ENCODE data around the gene MEIS1.

Gene MEIS1

GRCh38 chr2:66534461-66534860, 99.5 kb downstream of the MEIS1 start:
- DNase-seq (ENCODE audit: low read depth, low spot score) = no peak

GRCh38 chr2:66535574-66536289, 100.8 kb downstream of the MEIS1 start:
- no peak for DNase-seq (ENCODE audit: low read depth, low spot score)

- DNase-seq (ENCODE audit: low read depth, low spot score) = no peak
Observed at GRCh38 chr2:66536290-66536673, 101.4 kb downstream of the MEIS1 start.

- DNase-seq (ENCODE audit: low read depth, low spot score) = no peak
Observed at GRCh38 chr2:66536997-66537396, 102.1 kb downstream of the MEIS1 start.

DNA sequence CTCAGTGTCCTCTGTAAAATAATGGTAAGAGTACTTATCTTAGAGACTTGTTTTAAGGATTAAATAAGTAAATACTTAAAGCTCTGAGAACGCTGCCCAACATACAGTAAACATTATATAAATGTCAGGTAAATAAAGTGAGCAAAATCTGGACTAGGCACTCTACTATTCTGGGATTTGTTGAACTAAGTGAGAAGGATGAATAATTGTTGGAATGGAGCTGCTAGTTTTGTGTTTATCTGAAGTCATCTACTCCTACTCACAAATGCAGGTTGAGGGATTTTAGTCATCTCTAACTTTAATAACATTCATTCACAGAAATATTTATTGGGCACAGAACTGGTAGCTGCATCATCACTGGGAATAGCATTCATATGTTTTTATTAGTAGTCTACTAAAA, 103.4 kb downstream of the MEIS1 start:
- no peak for DNase-seq (ENCODE audit: low read depth, low spot score)

DNA sequence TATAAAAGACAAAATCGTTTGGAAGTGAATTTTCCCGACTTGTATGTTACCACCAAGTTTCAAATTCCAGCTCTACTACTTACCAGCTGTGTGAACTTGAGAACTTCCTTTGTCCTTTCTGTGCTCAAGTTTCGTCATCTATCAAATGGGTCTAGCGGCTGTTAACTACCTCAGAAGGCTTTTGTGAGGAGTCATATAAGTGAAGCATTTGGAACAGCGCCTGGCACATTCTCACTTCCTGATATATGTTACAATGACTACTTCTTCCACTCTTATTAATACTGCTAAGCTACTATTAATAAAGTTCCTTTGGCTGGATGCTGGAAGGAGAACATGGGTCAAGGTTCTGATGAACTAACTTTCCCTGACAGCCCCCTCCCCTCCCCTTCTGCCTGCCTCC, 104.5 kb downstream of the MEIS1 start:
- DNase-seq (ENCODE audit: low read depth, low spot score) = no peak

- no peak for DNase-seq (ENCODE audit: low read depth, low spot score)
Observed at GRCh38 chr2:66541646-66542045, 106.7 kb downstream of the MEIS1 start.

- no peak for DNase-seq (ENCODE audit: low read depth, low spot score)
Observed at GRCh38 chr2:66543257-66543767, 108.4 kb downstream of the MEIS1 start.

- DNase-seq (ENCODE audit: low read depth, low spot score) = no peak
Observed at GRCh38 chr2:66544258-66544657, 109.3 kb downstream of the MEIS1 start.

DNA sequence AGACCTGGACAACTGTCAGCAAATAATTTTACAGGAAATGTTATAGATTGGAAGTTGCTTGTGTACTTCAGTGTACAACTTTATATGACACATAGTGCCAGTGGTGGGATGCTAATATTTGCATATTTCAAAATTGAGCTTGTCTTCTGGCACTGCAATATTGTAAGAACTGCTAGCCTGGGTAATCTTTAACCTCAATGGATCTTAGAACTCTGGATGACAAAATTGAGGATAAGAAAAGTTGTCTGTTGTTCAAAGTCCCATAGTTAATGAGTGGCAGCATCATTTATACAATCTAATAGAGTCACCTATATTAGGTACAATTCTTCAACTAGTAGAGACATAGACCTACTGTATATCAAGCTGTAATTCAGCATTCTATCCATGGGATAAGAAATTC, 110.3 kb downstream of the MEIS1 start:
- DNase-seq (ENCODE audit: low read depth, low spot score) = no peak

DNA sequence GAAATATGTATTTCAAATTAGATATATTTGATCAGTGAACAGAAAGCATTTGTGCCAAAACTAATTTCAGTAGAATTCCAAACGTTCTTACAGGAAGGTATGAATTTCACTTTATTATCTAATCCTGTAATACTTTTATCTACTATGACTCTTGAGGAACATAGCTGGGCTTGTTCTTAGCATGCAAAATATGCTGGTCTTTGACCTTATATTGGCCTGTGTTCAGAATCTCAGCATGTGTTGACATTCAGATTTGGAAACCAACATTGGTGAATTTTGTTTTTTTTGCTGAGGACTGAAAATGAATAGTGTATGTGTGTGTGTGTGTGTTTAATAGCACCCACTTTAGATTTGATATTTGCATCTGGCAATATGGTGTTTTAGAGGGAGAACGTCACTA, 112.2 kb downstream of the MEIS1 start:
- DNase-seq (ENCODE audit: low read depth, low spot score) = no peak

GRCh38 chr2:66547887-66548286, 113.0 kb downstream of the MEIS1 start:
- DNase-seq (ENCODE audit: low read depth, low spot score) = no peak

DNA sequence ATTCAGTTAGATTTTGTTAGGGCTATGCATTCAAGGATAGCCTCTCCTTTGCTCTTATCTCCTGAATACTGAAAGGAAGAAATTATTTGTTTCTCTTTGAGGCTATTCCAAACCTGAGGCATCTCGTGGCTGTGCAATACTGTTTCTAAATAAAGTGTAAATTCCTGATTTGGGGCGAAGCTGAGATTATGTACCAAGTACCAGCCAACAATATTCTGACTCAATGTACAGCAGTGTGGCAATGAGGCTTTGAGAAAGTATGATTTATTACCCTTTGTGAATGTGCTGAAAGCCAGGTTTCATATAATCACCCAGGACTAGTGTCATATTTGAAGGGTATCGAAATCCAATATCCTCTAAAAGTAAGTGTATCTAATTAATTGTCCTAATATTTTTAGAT, 113.5 kb downstream of the MEIS1 start:
- DNase-seq (ENCODE audit: low read depth, low spot score) = no peak

DNA sequence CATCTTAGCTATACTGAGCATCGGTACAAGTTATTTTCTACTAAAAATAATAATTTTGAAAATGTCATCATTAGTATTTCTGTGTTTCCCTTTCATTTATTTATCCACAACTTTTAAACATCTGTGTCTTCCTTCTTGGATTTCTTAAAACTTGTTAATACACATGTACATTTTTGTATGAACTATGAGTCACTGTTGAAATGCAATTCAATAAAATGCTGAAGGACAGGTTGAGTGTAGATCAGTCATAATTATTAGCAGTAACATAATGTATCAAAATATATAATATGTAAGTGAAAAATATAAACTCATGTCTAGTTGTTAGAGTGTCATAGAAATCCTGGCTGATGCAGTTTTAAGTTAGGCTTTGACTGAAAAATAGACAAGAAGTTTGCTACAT, 115.9 kb downstream of the MEIS1 start:
- no peak for DNase-seq (ENCODE audit: low read depth, low spot score)

- no peak for DNase-seq (ENCODE audit: low read depth, low spot score)
Observed at GRCh38 chr2:66553370-66553769, 118.4 kb downstream of the MEIS1 start.

GRCh38 chr2:66555091-66555490, 120.2 kb downstream of the MEIS1 start:
- DNase-seq (ENCODE audit: low read depth, low spot score) = no peak

DNA sequence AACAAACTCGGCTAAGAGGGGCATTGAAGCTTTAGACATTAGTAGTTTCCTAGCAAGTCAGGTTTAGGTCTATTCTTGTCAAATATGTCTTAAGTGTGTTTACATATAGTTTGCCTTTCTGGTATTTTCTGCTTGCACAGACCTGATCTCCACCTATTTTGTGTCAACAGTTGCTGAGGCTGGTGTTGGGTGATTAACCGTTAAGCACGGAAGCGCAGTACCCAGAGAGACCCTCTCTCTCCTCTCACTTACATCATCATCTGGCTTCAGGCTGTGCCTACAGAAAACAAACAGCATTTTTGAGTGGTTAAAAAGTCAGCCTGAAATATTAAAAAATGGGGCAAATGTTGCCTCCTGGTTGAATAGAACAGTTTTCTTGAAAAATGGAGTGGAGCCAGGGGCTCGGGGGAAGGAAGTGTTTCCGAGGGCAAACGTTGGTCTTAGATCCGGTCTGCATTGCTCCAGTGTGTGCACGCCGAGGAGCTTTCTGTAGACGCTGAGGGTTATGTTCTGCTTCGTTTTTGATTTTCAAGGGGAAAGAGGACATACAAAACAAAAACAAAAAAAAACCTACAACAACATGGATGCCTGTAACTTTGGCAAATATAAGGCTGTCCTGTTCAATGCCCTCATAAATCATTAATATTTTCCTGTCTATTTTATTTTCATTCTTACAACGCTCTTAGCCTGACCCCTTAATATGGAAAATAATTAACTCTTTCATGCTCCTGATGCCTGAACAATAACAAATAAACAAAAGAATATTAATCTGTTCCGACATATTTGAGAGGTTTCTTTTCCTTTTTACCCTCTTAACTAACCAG, 120.8 kb downstream of the MEIS1 start:
- DNase-seq (ENCODE audit: low read depth, low spot score) = no peak

GRCh38 chr2:66559672-66560071, 124.7 kb downstream of the MEIS1 start:
- no peak for DNase-seq (ENCODE audit: low read depth, low spot score)

- DNase-seq (ENCODE audit: low read depth, low spot score) = no peak
Observed at GRCh38 chr2:66560683-66561082, 125.8 kb downstream of the MEIS1 start.

DNA sequence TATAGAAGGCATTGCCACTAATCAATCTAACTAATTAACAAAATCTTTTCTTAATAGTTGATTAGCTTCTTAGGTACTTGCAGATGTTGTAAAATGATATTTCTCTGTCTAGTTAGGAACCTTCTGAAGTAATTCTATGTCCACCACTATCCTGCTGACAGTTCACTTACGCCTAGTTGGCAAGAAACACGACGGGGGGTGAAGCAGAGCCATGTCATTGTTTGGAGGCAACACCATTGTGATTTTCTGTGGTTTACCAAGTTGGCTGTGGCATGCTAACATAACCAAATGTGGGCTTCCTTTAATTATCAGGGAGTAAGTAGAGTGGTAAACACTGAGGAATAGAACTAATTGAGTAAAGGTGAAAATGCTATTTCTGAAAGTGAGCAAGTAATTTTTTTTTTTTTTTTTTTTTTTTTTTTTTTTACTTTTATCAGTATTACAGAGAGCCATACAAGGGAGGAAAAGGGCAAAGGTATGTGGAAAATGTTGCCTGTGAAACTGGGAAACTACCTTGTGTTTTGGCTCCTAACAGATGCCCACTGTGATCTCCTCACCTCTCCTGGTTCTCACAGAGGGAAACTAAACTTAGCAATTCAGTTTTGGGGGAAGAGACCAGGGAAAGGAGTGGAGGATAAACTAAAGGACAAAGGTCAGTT, 126.8 kb downstream of the MEIS1 start:
- no peak for DNase-seq (ENCODE audit: low read depth, low spot score)

DNA sequence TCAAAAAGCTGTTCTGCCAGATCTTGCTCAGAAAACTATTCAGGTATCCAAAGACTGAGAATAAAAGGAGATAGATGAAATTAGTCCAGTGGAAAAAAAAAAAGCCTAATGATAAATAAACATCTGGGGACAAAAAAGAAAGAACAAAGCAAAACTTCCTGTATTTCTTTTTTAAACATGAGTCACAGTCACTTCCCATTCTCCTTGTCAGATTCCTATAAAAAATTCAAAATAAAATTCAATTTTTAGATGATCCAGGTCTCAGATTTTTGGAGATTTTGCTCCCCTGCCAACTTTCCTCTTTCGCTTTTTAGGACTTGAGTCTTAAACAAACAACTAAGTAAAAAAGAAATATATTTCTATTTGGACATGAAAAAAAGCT, 127.4 kb downstream of the MEIS1 start:
- no peak for DNase-seq (ENCODE audit: low read depth, low spot score)

DNA sequence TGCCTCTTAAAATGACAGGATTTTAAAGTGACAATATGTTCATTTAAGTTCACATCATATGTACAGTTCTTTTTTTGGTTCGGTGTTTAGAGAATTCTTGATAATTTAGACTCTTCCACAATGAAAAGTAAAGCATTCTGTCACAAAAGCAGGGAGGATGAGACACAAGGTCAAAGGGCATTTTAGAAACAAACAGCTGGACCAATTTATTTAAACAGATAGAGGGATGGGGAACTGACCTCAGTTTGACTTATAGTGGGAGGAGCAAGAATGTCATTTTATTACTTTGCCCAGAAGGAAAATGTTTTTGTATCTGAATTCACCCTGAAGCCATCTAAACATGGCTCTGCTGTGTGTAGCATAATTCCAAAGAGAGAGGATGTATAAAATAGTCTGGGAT, 128.5 kb downstream of the MEIS1 start:
- no peak for DNase-seq (ENCODE audit: low read depth, low spot score)

GRCh38 chr2:66565291-66565690, 130.4 kb downstream of the MEIS1 start:
- DNase-seq (ENCODE audit: low read depth, low spot score) = no peak

All from activated CD4-positive, CD25-positive, alpha-beta regulatory T cell treated with anti-CD3 and anti-CD28 coated beads, Interleukin-2, amount 50 U/mL, for 16 hours (primary cell).